ENCODE measurements around the gene PTPRM. TPM values are rescaled to one million over a fixed set of nuclear protein-coding genes. Genes with fewer than 3 reads are reported as not detected.

Gene PTPRM
- total RNA-seq, 4 donors from 2014 or later = 21.4 to 41.8 (median 29.6) TPM

- TF ChIP-seq POLR2A (IDR thresholded peaks at IDR 0.05) = no peak
- TF ChIP-seq, protein P1, sequence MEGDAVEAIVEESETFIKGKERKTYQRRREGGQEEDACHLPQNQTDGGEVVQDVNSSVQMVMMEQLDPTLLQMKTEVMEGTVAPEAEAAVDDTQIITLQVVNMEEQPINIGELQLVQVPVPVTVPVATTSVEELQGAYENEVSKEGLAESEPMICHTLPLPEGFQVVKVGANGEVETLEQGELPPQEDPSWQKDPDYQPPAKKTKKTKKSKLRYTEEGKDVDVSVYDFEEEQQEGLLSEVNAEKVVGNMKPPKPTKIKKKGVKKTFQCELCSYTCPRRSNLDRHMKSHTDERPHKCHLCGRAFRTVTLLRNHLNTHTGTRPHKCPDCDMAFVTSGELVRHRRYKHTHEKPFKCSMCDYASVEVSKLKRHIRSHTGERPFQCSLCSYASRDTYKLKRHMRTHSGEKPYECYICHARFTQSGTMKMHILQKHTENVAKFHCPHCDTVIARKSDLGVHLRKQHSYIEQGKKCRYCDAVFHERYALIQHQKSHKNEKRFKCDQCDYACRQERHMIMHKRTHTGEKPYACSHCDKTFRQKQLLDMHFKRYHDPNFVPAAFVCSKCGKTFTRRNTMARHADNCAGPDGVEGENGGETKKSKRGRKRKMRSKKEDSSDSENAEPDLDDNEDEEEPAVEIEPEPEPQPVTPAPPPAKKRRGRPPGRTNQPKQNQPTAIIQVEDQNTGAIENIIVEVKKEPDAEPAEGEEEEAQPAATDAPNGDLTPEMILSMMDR (IDR thresholded peaks at IDR 0.05) = no peak
- no peak overlapping the region for H3K4me3 ChIP-seq (ENCODE audit: low read depth, poor library complexity, severe bottlenecking)
- intact Hi-C loops (cut with DNase I; ENCODE audit: low total_unique reads) = no loop called here
- DNase-seq (ENCODE audit: low spot score in 2 of 2) = peak in 1 of 2 donors; percentile 23
- 72 to 85% methylated on average over 3 of the region's 3 CpGs for WGBS, 2 donors
Measured at GRCh38 chr18:8375249-8375648, 808.1 kb downstream of the PTPRM start.

- peak in 1 of 2 donors; percentile 61 for DNase-seq (ENCODE audit: low spot score in 2 of 2)
- H3K4me3 ChIP-seq (ENCODE audit: low read depth, poor library complexity, severe bottlenecking) = no peak overlapping the region
- WGBS, 2 donors = 96 to 97% methylated on average over 7 of the region's 7 CpGs
- intact Hi-C loops (cut with DNase I; ENCODE audit: low total_unique reads) = no loop called here
- TF ChIP-seq POLR2A (IDR thresholded peaks at IDR 0.05) = no peak
- TF ChIP-seq, protein P1 (IDR thresholded peaks at IDR 0.05) = no peak
Measured at GRCh38 chr18:8376113-8376512, 809.0 kb downstream of the PTPRM start.

DNA sequence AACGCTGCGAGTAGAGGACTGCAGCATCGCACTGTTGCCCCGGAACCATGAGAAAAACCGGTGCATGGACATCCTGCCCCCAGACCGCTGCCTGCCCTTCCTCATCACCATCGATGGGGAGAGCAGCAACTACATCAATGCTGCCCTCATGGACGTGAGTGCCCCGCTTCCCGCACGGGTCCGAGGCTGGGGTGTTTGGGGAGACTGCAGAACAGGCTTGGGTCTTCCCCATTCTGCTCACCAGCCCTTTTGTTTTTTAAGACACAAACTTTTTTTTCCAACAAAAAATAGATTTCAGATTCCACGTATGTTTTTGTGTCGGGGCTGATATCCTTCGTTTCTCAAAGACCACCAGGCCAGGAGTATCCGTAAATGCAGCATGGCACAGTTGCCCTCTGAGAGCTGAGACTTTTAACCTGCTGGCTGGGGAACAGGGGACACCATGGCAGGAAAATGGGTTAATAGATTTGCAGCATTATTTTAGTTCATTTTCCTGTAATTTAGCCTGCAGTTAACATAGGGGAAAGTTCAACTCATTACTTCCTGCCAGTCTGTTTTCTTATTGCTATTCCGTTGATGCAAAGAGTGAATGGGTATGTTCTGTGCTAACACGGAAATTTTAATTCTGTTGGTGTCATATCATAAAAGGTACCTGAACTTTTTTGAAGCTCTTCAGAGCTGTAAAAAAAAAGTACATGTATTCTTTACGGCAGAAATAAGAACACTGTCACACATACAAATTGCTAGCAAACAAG is 812.2 kb downstream of the PTPRM start:
- TF ChIP-seq, protein P1 (IDR thresholded peaks at IDR 0.05) = no peak
- TF ChIP-seq POLR2A (IDR thresholded peaks at IDR 0.05) = no peak
- 93 to 96% methylated on average over 19 of the region's 19 CpGs for WGBS, 2 donors
- intact Hi-C loops (cut with DNase I; ENCODE audit: low total_unique reads) = no loop called here
- no peak for DNase-seq (ENCODE audit: low spot score in 2 of 2)
- no peak overlapping the region for H3K4me3 ChIP-seq (ENCODE audit: low read depth, poor library complexity, severe bottlenecking)

- no peak for TF ChIP-seq POLR2A (IDR thresholded peaks at IDR 0.05)
- TF ChIP-seq, protein P1 (IDR thresholded peaks at IDR 0.05) = no peak
- DNase-seq (ENCODE audit: low spot score in 2 of 2) = no peak
- no peak overlapping the region for H3K4me3 ChIP-seq (ENCODE audit: low read depth, poor library complexity, severe bottlenecking)
- WGBS, 2 donors = 83 to 85% methylated on average over 2 of the region's 2 CpGs
- intact Hi-C loops (cut with DNase I; ENCODE audit: low total_unique reads) = no loop called here
Measured at GRCh38 chr18:8380006-8380405, 812.9 kb downstream of the PTPRM start.

- intact Hi-C loops (cut with DNase I; ENCODE audit: low total_unique reads) = no loop called here
- H3K4me3 ChIP-seq (ENCODE audit: low read depth, poor library complexity, severe bottlenecking) = no peak overlapping the region
- TF ChIP-seq, protein P1 (IDR thresholded peaks at IDR 0.05) = no peak
- TF ChIP-seq POLR2A (IDR thresholded peaks at IDR 0.05) = no peak
Measured at GRCh38 chr18:8380926-8381325, 813.8 kb downstream of the PTPRM start.

More at GRCh38 chr18:8380926-8381325, 813.8 kb downstream of the PTPRM start:
- 82 to 91% methylated on average over 2 of the region's 2 CpGs for WGBS, 2 donors
- DNase-seq (ENCODE audit: low spot score in 2 of 2) = no peak

Measured in lower leg skin (tissue), 4 donors.